HEK293 (cell line): ENCODE results near the gene PTK7.

Experiments used
- CTCF ChIA-PET: fragments of 350-600 bp; formaldehyde crosslinking; extraction: SDS; loops from one replicate; lab custom pipeline; 2021; ENCODE audit warnings: antibody characterized with exemption; lab: Yijun Ruan, JAX
- POLR2A ChIA-PET: fragments of 300-600 bp; formaldehyde crosslinking; extraction: SDS; loops from one replicate; lab custom pipeline; 2020; ENCODE audit warnings: antibody characterized with exemption, inconsistent platforms; lab: Yijun Ruan, JAX
- H3K27ac ChIP-seq: fragments of 200-500 bp; sonication (Bioruptor generic); 2 replicates; pipeline ENCODE4 v1.5.1; 2014; ENCODE audit warnings: low read depth, low read length, control low read depth, inconsistent platforms; ENCODE audit errors: extremely low read depth
- H3K36me3 ChIP-seq, 2 experiments: fragments of 200-500 bp in 1 of 2; sonication (Bioruptor generic) in 1 of 2; 1 replicate in 1 of 2; 2 replicates in 1 of 2; pipeline ENCODE4 v1.5.1; 2014 to 2017; ENCODE audit warnings: inconsistent platforms in 2 of 2, low read length in 2 of 2; ENCODE audit not compliant: control insufficient read depth in 2 of 2, insufficient read depth in 1 of 2
- H3K4me1 ChIP-seq: fragments of 200-500 bp; sonication (Bioruptor generic); 2 replicates; pipeline ENCODE4 v1.5.1; 2014; ENCODE audit warnings: mild to moderate bottlenecking, low read length, inconsistent platforms; ENCODE audit not compliant: control insufficient read depth, insufficient read depth
- H3K4me3 ChIP-seq: 2 replicates; pipeline ENCODE4 v1.5.1; 2011; ENCODE audit warnings: low read depth, mild to moderate bottlenecking, control low read depth, low read length, moderate library complexity
- H3K9me3 ChIP-seq: fragments of 200-500 bp; sonication (Bioruptor generic); 2 replicates; pipeline ENCODE4 v1.5.1; 2014; ENCODE audit warnings: low read depth, low read length, inconsistent platforms; ENCODE audit not compliant: control insufficient read depth, insufficient read depth
- BCL11A ChIP-seq: fragments of 450-650 bp; formaldehyde crosslinking; IDR thresholded peaks from 2 replicates; pipeline ENCODE4 v1.5.1; 2016; ENCODE audit warnings: low read depth, missing biosample characterization, missing genetic modification characterization
- FEZF1 ChIP-seq: fragments of 450-650 bp; formaldehyde crosslinking; IDR thresholded peaks from 2 replicates; pipeline ENCODE4 v1.5.1; 2016; ENCODE audit warnings: missing biosample characterization, missing genetic modification characterization
- GFI1B ChIP-seq: fragments of 450-650 bp; formaldehyde crosslinking; IDR thresholded peaks from 2 replicates; pipeline ENCODE4 v1.5.1; 2016; ENCODE audit warnings: missing biosample characterization, missing genetic modification characterization
- GLIS2 ChIP-seq: fragments of 450-650 bp; formaldehyde crosslinking; IDR thresholded peaks from 2 replicates; pipeline ENCODE4 v1.5.1; 2016; ENCODE audit warnings: missing biosample characterization, missing genetic modification characterization
- HOXC10 ChIP-seq: sonication (generic); formaldehyde crosslinking; IDR thresholded peaks from 2 replicates; pipeline ENCODE4 v1.8.1; 2023; ENCODE audit warnings: mild to moderate bottlenecking, missing genetic modification reagents
- HOXD13 ChIP-seq: sonication (generic); formaldehyde crosslinking; IDR thresholded peaks from 2 replicates; pipeline ENCODE4 v1.8.0; 2022; ENCODE audit warnings: missing genetic modification reagents, borderline replicate concordance
- KLF10 ChIP-seq: fragments of 450-650 bp; IDR thresholded peaks from 2 replicates; pipeline ENCODE4 v1.5.1; 2018; ENCODE audit warnings: missing biosample characterization, mild to moderate bottlenecking, missing genetic modification characterization
- KLF8 ChIP-seq: fragments of 450-650 bp; formaldehyde crosslinking; IDR thresholded peaks from 2 replicates; pipeline ENCODE4 v1.5.1; 2016; ENCODE audit warnings: missing biosample characterization, missing genetic modification characterization
- KLF9 ChIP-seq: fragments of 450-650 bp; formaldehyde crosslinking; IDR thresholded peaks from 2 replicates; pipeline ENCODE4 v1.5.1; 2016; ENCODE audit warnings: missing biosample characterization, missing genetic modification characterization, low read depth
- PATZ1 ChIP-seq: fragments of 450-650 bp; formaldehyde crosslinking; IDR thresholded peaks from 2 replicates; pipeline ENCODE4 v1.5.1; 2016; ENCODE audit warnings: missing biosample characterization, missing genetic modification characterization
- SCRT2 ChIP-seq: fragments of 450-650 bp; formaldehyde crosslinking; IDR thresholded peaks from 2 replicates; pipeline ENCODE4 v1.5.1; 2016; ENCODE audit warnings: missing biosample characterization, missing genetic modification characterization
- SP3 ChIP-seq: fragments of 450-650 bp; formaldehyde crosslinking; IDR thresholded peaks from 2 replicates; pipeline ENCODE4 v1.5.1; 2016; ENCODE audit warnings: missing biosample characterization, missing genetic modification characterization
- WT1 ChIP-seq: fragments of 450-650 bp; formaldehyde crosslinking; IDR thresholded peaks from 2 replicates; pipeline ENCODE4 v1.5.1; 2016; ENCODE audit warnings: missing biosample characterization, missing genetic modification characterization
- YY1 ChIP-seq: fragments of 450-650 bp; formaldehyde crosslinking; IDR thresholded peaks from 2 replicates; pipeline ENCODE4 v1.5.1; 2018; ENCODE audit warnings: missing biosample characterization, missing genetic modification characterization
- YY2 ChIP-seq: fragments of 450-650 bp; formaldehyde crosslinking; IDR thresholded peaks from 2 replicates; pipeline ENCODE4 v1.5.1; 2016; ENCODE audit warnings: missing biosample characterization, missing genetic modification characterization
- ZBTB20 ChIP-seq: fragments of 450-650 bp; formaldehyde crosslinking; IDR thresholded peaks from 2 replicates; pipeline ENCODE4 v1.5.1; 2016; ENCODE audit warnings: missing biosample characterization, missing genetic modification characterization
- ZBTB7A ChIP-seq: fragments of 450-650 bp; formaldehyde crosslinking; IDR thresholded peaks from 2 replicates; pipeline ENCODE4 v1.5.1; 2016; ENCODE audit warnings: low read depth, missing biosample characterization, missing genetic modification characterization
- ZEB2 ChIP-seq: fragments of 450-650 bp; formaldehyde crosslinking; IDR thresholded peaks from 2 replicates; pipeline ENCODE4 v1.5.1; 2016; ENCODE audit warnings: missing biosample characterization, missing genetic modification characterization
- ZFP69B ChIP-seq: fragments of 450-650 bp; formaldehyde crosslinking; IDR thresholded peaks from 2 replicates; pipeline ENCODE4 v1.5.1; 2016; ENCODE audit warnings: missing biosample characterization, missing genetic modification characterization
- ZNF121 ChIP-seq: fragments of 450-650 bp; formaldehyde crosslinking; IDR thresholded peaks from 2 replicates; pipeline ENCODE4 v1.5.1; 2016; ENCODE audit warnings: missing biosample characterization, missing genetic modification characterization
- ZNF132 ChIP-seq: fragments of 450-650 bp; formaldehyde crosslinking; IDR thresholded peaks from 2 replicates; pipeline ENCODE4 v1.5.1; 2017; ENCODE audit warnings: missing biosample characterization, missing genetic modification characterization, borderline replicate concordance
- ZNF2 ChIP-seq: fragments of 450-650 bp; formaldehyde crosslinking; IDR thresholded peaks from 2 replicates; pipeline ENCODE4 v1.5.1; 2016; ENCODE audit warnings: missing biosample characterization, missing genetic modification characterization
- ZNF23 ChIP-seq: fragments of 450-650 bp; formaldehyde crosslinking; IDR thresholded peaks from 2 replicates; pipeline ENCODE4 v1.5.1; 2016; ENCODE audit warnings: missing biosample characterization, missing genetic modification characterization, borderline replicate concordance
- ZNF335 ChIP-seq: fragments of 450-650 bp; formaldehyde crosslinking; conservative IDR thresholded peaks from 2 replicates; pipeline ENCODE4 v1.5.1; 2016; ENCODE audit warnings: missing biosample characterization, missing genetic modification characterization
- ZNF362 ChIP-seq: fragments of 450-650 bp; formaldehyde crosslinking; IDR thresholded peaks from 2 replicates; pipeline ENCODE4 v1.5.1; 2016; ENCODE audit warnings: missing biosample characterization, missing genetic modification characterization
- ZNF501 ChIP-seq: fragments of 450-650 bp; formaldehyde crosslinking; IDR thresholded peaks from 2 replicates; pipeline ENCODE4 v1.5.1; 2016; ENCODE audit warnings: missing biosample characterization, missing genetic modification characterization
- ZNF514 ChIP-seq: fragments of 450-650 bp; formaldehyde crosslinking; IDR thresholded peaks from 2 replicates; pipeline ENCODE4 v1.5.1; 2016; ENCODE audit warnings: missing biosample characterization, missing genetic modification characterization
- ZNF561 ChIP-seq: fragments of 450-650 bp; IDR thresholded peaks from 2 replicates; pipeline ENCODE4 v1.5.1; 2018; ENCODE audit warnings: missing biosample characterization, missing genetic modification characterization, borderline replicate concordance
- ZNF585B ChIP-seq: fragments of 450-650 bp; formaldehyde crosslinking; IDR thresholded peaks from 2 replicates; pipeline ENCODE4 v1.5.1; 2016; ENCODE audit warnings: missing biosample characterization, missing genetic modification characterization
- ZNF600 ChIP-seq: fragments of 450-650 bp; formaldehyde crosslinking; IDR thresholded peaks from 2 replicates; pipeline ENCODE4 v1.5.1; 2016; ENCODE audit warnings: missing biosample characterization, missing genetic modification characterization
- ZNF639 ChIP-seq: fragments of 450-650 bp; formaldehyde crosslinking; IDR thresholded peaks from 2 replicates; pipeline ENCODE4 v1.5.1; 2016; ENCODE audit warnings: missing biosample characterization, missing genetic modification characterization
- ZNF707 ChIP-seq: fragments of 450-650 bp; formaldehyde crosslinking; IDR thresholded peaks from 2 replicates; pipeline ENCODE4 v1.5.1; 2016; ENCODE audit warnings: missing biosample characterization, missing genetic modification characterization
- ZNF768 ChIP-seq: fragments of 450-650 bp; formaldehyde crosslinking; IDR thresholded peaks from 2 replicates; pipeline ENCODE4 v1.5.1; 2018; ENCODE audit warnings: missing biosample characterization, mild to moderate bottlenecking, missing genetic modification characterization
- ZXDB ChIP-seq: fragments of 450-650 bp; formaldehyde crosslinking; IDR thresholded peaks from 2 replicates; pipeline ENCODE4 v1.5.1; 2016; ENCODE audit warnings: missing biosample characterization, missing genetic modification characterization

PTK7 gene

GRCh38 chr6:43058531-43058930 lies 17.6 kb upstream of the PTK7 start (continued):
- no peak for TF ChIP-seq ZNF335 (tag by site-specific recombination)
- no peak for TF ChIP-seq GLIS2 (tag by site-specific recombination)
- TF ChIP-seq WT1: no peak
- TF ChIP-seq ZNF768 (tag by site-specific recombination): no peak

DNA sequence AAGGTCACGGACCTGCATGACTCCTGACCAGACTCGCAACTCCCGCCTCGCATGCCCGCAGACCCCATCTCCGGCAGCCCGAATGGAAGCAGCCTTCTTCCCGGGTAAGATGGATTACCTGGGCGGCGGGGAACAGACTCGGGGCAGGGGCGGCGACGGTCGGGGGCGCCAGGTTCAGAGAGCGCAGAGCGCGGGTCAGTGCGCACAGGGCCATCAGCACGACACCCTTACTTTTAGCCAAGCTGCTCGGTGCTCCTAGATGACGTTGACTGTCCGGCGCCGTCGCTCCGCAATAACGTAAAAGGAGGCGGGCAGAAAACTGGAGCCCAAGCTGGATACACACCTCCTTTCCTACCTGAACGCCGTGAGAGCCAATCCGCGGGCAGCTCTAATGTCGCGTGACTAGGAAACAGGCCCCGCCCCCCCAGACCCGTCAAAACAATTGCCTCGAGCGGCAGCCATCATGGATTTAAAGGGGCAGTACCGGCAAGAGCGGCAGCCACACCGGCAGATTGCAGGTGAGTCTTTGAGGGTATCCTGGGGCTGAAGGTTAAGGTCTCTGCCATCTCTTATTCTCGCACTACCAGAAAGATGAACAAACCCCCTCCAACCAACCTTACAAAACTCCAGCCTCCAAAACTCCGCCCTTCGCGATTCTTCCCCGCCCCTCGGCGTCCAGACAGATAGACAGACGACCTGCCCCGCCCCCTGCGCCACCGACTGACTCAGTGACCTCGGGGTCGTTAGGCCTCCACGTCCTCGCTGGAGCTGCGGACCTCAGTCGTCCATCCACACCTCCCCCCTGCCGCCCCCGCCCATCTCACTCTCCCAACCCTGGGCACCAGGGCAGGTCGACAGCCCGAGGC lies 16.7 kb upstream of the PTK7 start, which contains the start of the genes KLC4 and MRPL2:
Gene KLC4, plus strand, starts transcription at position 464 of the 866 bp plus-strand sequence. CDS start 1,705 bp downstream, outside the sequence.
Gene MRPL2, minus strand, starts transcription at position 267 of the 866 bp plus-strand sequence. Its CDS starts 53 bp downstream, at position 214.
- Histone ChIP-seq H3K27ac (peak within 1 kb of the TSS; percentile 76), H3K4me1 (peaks cover 9% of the 10 kb centered on the region), H3K4me3 (peak within 1 kb of the TSS; percentile 96), H3K9me3 (no peaks in the 10 kb centered on the region), H3K36me3 (peaks cover 28 to 57% of the 10 kb centered on the region in 2 experiments; a peak in 2 of 3 replicates)
- CTCF ChIA-PET: interaction anchor here (0.6 to 4.6 kb wide), 7 partner anchors 11 to 158 kb away, joined by 3 to 26 read pairs (median 6); partner anchors contain the start of genes PEX6 and PTK7
- POLR2A ChIA-PET: interaction anchor here (0.5 to 2.4 kb wide), 34 partner anchors 8 to 1187 kb away, joined by 3 to 32 read pairs (median 5); partner anchors contain the start of genes CNPY3, CUL9, GNMT and HSP90AB1
- TF ChIP-seq ZFP69B (peak; percentile 68; the same call in 1 of the 2 replicates), GFI1B (0 out of 2 replicates have a peak, but pooled peaks have one; percentile 10), SCRT2 (tag by site-specific recombination) (no peak), ZBTB7A (tag by site-specific recombination) (no peak), SP3 (tag by site-specific recombination) (peak; percentile 91), ZNF501 (tag by site-specific recombination) (0 out of 2 replicates have a peak, but pooled peaks have one; percentile 54), ZNF121 (tag by site-specific recombination) (peak; percentile 42; the same call in 1 of the 2 replicates), FEZF1 (tag by site-specific recombination) (no peak), ZNF132 (tag by site-specific recombination) (no peak), YY2 (peak; percentile 74), ZNF2 (peak; percentile 70; the same call in 1 of the 2 replicates), KLF8 (tag by site-specific recombination) (peak; percentile 30; the same call in 1 of the 2 replicates), ZNF362 (tag by site-specific recombination) (no peak), ZEB2 (tag by site-specific recombination) (peak; percentile 44; the same call in 1 of the 2 replicates), ZNF639 (tag by site-specific recombination) (peak; percentile 67; the same call in 1 of the 2 replicates), HOXC10 (CRISPR knock-in tag) (0 out of 2 replicates have a peak, but pooled peaks have one; percentile 38), BCL11A (tag by site-specific recombination) (peak; percentile 74; the same call in 1 of the 2 replicates), KLF10 (tag by site-specific recombination) (peak; percentile 84), YY1 (peak; percentile 84; the same call in 1 of the 2 replicates), HOXD13 (CRISPR knock-in tag) (no peak), ZNF561 (tag by site-specific recombination) (0 out of 2 replicates have a peak, but pooled peaks have one; percentile 11), ZBTB20 (tag by site-specific recombination) (0 out of 2 replicates have a peak, but pooled peaks have one; percentile 10), PATZ1 (tag by site-specific recombination) (peak; percentile 23; the same call in 1 of the 2 replicates), ZNF514 (tag by site-specific recombination) (no peak), ZNF600 (tag by site-specific recombination) (peak; percentile 34; the same call in 1 of the 2 replicates), ZNF23 (no peak), ZNF585B (tag by site-specific recombination) (no peak), ZNF707 (no peak), KLF9 (tag by site-specific recombination) (peak; percentile 94), ZXDB (tag by site-specific recombination) (0 out of 2 replicates have a peak, but pooled peaks have one; percentile 51)
